Ishikawa (cell line): Measurements from ENCODE around the gene MED10.

Source experiments
- CEBPB ChIP-seq: IDR thresholded peaks from 2 replicates; pipeline ENCODE4 v1.6.1; 2012
- CREB1 ChIP-seq: IDR thresholded peaks from 2 replicates; pipeline ENCODE4 v1.6.1; 2012; ENCODE audit warnings: low read depth
- EGR1 ChIP-seq: IDR thresholded peaks from 2 replicates; pipeline ENCODE4 v1.6.1; 2012
- EP300 ChIP-seq: IDR thresholded peaks from 2 replicates; pipeline ENCODE4 v1.6.1; 2012; ENCODE audit warnings: borderline replicate concordance
- FOXM1 ChIP-seq: IDR thresholded peaks from 2 replicates; pipeline ENCODE4 v1.6.1; 2012; ENCODE audit warnings: low read depth, borderline replicate concordance
- NFIC ChIP-seq: IDR thresholded peaks from 2 replicates; pipeline ENCODE4 v1.6.1; 2012
- RAD21 ChIP-seq: IDR thresholded peaks from 2 replicates; pipeline ENCODE4 v1.6.1; 2012; ENCODE audit warnings: low read depth
- TAF1 ChIP-seq: IDR thresholded peaks from 2 replicates; pipeline ENCODE4 v1.6.1; 2012; ENCODE audit warnings: low read depth, mild to moderate bottlenecking
- TCF12 ChIP-seq: IDR thresholded peaks from 2 replicates; pipeline ENCODE4 v1.6.1; 2012; ENCODE audit warnings: low read depth
- TEAD4 ChIP-seq: IDR thresholded peaks from 2 replicates; pipeline ENCODE4 v1.6.1; 2012
- YY1 ChIP-seq: IDR thresholded peaks from 2 replicates; pipeline ENCODE4 v1.6.1; 2012; ENCODE audit warnings: low read depth
- ZBTB7A ChIP-seq: IDR thresholded peaks from 2 replicates; pipeline ENCODE4 v1.6.1; 2012; ENCODE audit warnings: low read depth
- TF ChIP-seq, protein P1 (sequence below): IDR thresholded peaks from 2 replicates; pipeline ENCODE4 v1.6.1; 2012; ENCODE audit warnings: low read depth, mild to moderate bottlenecking
- TF ChIP-seq, protein P2 (sequence below): IDR thresholded peaks from 2 replicates; pipeline ENCODE4 v1.6.1; 2012

The MED10 gene

DNA sequence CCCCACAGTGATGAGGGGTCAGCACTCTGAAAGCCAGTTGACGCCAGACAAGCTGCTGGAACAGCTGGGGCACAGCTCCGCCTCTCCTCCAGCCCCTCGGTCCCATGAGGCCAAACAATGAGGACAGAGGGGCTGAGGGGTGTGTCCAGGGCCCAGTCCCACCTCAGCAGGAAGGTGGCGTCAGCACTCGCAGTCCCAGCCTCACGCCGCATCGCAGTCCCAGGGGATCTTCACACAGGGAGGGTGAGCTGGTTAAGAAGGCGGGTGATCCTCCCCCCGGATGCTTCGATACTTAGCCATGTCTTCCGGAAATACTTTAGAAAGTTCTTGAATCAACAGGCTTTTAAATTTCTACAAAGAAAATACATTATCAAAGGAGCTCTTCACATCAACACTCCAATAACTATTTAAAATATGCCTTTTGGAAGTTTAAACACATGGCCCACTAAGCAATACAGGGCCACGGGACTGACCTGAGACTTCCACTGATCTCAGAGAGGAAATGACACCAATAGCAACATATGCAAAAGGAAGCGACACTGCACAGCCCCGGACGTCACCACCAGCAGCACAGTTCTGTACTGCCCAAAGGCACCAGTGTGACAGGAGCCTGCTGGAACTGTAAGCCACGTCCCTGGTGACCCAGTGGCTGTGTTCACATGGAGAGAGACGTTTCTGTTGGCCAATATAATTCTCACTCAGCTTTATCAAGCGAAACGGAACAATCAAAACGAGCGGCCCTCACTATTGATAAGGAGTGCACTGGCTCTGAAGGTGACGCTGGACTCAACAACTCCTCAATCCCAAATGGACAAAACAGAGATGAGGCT lies 5.9 kb downstream of the MED10 start:
- no peak for TF ChIP-seq FOXM1
- TF ChIP-seq, protein P1, sequence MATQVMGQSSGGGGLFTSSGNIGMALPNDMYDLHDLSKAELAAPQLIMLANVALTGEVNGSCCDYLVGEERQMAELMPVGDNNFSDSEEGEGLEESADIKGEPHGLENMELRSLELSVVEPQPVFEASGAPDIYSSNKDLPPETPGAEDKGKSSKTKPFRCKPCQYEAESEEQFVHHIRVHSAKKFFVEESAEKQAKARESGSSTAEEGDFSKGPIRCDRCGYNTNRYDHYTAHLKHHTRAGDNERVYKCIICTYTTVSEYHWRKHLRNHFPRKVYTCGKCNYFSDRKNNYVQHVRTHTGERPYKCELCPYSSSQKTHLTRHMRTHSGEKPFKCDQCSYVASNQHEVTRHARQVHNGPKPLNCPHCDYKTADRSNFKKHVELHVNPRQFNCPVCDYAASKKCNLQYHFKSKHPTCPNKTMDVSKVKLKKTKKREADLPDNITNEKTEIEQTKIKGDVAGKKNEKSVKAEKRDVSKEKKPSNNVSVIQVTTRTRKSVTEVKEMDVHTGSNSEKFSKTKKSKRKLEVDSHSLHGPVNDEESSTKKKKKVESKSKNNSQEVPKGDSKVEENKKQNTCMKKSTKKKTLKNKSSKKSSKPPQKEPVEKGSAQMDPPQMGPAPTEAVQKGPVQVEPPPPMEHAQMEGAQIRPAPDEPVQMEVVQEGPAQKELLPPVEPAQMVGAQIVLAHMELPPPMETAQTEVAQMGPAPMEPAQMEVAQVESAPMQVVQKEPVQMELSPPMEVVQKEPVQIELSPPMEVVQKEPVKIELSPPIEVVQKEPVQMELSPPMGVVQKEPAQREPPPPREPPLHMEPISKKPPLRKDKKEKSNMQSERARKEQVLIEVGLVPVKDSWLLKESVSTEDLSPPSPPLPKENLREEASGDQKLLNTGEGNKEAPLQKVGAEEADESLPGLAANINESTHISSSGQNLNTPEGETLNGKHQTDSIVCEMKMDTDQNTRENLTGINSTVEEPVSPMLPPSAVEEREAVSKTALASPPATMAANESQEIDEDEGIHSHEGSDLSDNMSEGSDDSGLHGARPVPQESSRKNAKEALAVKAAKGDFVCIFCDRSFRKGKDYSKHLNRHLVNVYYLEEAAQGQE: no peak
- TF ChIP-seq, protein P2, sequence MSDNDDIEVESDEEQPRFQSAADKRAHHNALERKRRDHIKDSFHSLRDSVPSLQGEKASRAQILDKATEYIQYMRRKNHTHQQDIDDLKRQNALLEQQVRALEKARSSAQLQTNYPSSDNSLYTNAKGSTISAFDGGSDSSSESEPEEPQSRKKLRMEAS: no peak
- no peak for TF ChIP-seq CEBPB
- no peak for TF ChIP-seq NFIC
- TF ChIP-seq TCF12: no peak
- TF ChIP-seq TEAD4: no peak
- TF ChIP-seq TAF1: no peak
- TF ChIP-seq EP300: no peak
- TF ChIP-seq ZBTB7A: no peak

DNA sequence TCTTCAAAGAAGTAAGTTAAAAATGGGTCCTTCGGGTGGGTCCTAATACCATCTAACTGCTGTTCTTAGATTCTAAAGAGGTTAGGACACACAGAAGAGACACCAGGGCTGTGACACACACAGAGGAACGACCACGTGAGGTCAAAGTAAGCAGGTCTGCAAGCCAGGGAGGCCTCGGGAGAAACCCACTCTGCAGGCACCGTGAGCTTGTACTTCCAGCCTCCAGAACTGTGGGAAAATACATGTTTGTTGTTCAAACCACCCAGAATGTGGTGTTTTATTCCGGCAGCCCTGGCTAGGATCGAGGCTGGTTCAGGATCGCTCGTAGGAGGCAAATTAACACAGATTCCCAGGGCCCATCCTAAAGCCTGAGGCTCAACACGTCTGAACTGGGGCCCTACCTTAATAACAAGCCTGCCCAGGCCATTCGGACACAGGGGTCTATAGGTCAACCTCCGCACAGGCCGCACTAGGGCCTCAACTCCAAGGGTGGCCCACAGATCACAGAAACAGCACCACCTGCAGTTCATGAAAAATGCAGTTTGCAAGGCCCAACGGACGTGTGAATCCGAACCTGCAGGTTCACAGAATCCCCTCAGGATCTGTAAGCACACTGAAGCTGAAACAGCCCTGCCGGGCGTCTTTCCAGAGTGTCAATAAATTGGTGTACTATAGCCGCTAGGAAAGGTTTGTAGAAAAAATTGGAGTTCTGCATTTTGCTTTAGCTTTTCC lies 7.1 kb downstream of the MED10 start:
- TF ChIP-seq TCF12 (no peak), FOXM1 (no peak), YY1 (no peak), CREB1 (no peak), EGR1 (no peak), EP300 (no peak)
- TF ChIP-seq, protein P2: no peak

DNA sequence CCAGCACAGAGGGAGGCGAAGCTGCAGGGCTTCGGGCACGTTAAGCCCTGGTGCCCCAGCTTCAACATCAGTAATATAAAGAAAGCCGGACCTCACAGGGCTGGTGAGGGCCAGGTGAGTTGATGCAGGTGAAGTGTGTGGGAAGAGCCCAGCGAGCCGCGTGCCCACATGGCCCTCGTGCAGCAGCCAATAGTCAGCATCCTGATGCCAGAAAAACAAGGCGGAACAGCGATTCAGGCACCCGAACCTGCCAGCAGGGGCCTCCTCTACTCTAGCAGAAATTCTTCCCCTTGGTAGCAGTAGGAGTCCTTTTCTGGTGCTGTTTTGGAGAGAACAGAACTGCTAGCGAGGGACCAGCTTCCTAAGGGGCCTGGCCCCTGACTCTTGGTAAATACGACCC lies 7.8 kb downstream of the MED10 start:
- TF ChIP-seq TEAD4 (no peak), YY1 (no peak), ZBTB7A (no peak), FOXM1 (no peak), RAD21 (no peak), CREB1 (no peak), EGR1 (no peak), CEBPB (no peak)

DNA sequence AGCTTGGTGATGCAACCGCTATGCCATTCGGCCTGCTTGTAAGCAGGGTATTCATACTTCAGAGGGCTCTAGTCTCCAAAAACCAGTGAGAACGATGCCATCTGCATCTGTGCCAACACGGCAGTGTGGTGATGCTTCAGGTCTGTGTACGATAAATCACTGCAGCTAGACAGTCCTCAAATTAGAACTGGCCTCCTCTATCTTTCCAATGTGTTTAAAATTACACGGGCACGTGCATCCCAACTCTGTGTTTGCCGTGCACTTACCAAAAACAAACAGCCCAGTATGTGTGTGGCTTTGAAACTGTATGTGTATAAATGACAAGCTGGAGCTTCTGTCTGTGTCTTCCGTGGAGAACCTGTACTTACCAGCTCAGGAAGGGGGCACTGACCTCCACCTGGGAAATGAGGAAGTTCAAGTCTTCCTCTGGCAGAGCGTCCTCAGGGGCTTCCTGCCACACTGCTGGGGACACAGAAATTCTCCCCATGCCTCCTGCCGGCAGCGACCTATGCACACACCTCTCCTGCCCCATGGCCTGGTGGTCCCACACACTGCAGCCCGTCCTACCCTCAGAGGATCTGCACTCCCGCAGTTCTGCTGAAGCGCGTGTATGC lies 12.3 kb downstream of the MED10 start:
- TF ChIP-seq CREB1 (no peak), EGR1 (no peak)

DNA sequence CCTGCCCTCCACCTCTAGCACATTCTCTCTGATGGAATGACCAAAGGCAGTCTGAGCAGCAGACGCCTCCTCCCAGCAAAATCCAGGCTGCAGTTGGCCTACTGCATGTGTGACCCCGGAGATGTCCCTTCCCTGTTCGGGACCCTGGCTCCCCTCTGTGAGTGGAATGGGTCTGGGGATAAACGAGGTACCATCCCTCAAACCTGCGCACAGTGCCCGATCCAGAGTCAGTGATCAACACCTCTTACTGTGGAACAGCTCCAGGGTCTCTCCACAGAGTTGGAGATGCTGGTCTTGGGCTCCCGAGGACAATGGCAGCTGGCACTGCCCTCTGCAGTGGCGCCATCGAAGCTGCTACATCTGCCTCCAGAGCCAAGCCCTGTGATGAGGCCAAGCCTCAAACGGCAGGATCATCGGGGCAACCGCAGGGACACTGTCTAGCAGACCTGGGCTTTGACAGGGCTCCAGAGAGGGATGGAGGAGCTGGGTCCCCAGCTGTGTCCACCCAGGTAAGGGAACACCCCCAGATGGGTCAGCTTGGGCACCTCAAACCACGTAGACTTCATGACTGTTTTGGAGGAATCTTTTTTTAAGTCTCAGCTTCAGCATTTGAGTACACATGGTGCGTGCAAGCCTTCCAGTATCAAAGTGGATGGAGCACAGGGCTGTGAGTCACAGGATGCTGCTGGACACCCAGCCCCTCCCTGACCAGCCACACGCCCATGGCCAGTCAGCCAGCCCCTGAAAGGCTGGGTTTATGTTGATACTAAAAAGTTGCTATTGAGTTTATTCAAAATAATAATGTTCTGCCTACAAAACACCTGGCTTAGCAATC lies 13.0 kb downstream of the MED10 start:
- TF ChIP-seq, protein P2: no peak
- TF ChIP-seq, protein P1: no peak
- TF ChIP-seq YY1 (no peak), EP300 (no peak), TAF1 (no peak), EGR1 (no peak), CEBPB (no peak), TEAD4 (no peak), CREB1 (no peak), RAD21 (no peak)

DNA sequence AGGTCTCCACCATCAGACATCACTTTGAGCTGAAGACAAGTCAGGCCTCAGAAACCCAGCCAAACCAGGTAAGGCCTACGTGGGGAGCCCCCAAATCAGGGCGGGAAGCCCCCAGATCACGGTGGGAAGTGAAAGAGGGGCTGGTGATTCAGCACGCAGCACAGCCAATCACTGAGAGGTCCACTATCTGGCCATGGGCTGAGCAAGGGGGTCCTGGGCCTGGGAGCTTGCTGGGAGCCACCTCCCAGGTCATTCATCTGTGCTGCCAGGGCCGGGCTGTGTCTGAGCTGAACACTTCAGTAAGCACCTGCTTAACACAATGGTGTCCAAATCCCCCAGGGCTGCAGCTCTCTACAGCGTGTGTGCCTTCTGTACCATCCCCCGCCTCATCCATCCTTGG lies 15.5 kb downstream of the MED10 start:
- no peak for TF ChIP-seq EP300
- no peak for TF ChIP-seq FOXM1
- TF ChIP-seq, protein P1: no peak
- TF ChIP-seq YY1: no peak
- TF ChIP-seq ZBTB7A: no peak
- TF ChIP-seq TAF1: no peak
- no peak for TF ChIP-seq CEBPB
- no peak for TF ChIP-seq TCF12
- no peak for TF ChIP-seq CREB1
- TF ChIP-seq, protein P2: no peak
